ENCODE results near the gene HSPA4.

Gene HSPA4

GRCh38 chr5:133048993-133049725 is 2.7 kb upstream of the HSPA4 start:
- in situ Hi-C loops (cut with HindIII; ENCODE audit: low pct_ligation_motif_present, low pct_unique_long_range_greater_than_20kb, low sequenced_read_pairs): no loop called here
- DNase-seq: no peak

- in situ Hi-C loops (cut with HindIII; ENCODE audit: low pct_ligation_motif_present, low pct_unique_long_range_greater_than_20kb, low sequenced_read_pairs): no loop called here
- DNase-seq: no peak
These were observed 2.1 kb upstream of the HSPA4 start for GRCh38 chr5:133049726-133050048.

GRCh38 chr5:133050521-133050920 is 1.3 kb upstream of the HSPA4 start:
- in situ Hi-C loops (cut with HindIII; ENCODE audit: low pct_ligation_motif_present, low pct_unique_long_range_greater_than_20kb, low sequenced_read_pairs): no loop called here

GRCh38 chr5:133051061-133051541 is 712 bp upstream of the HSPA4 start:
- in situ Hi-C loops (cut with HindIII; ENCODE audit: low pct_ligation_motif_present, low pct_unique_long_range_greater_than_20kb, low sequenced_read_pairs): no loop called here

More at GRCh38 chr5:133050521-133050920, 1.3 kb upstream of the HSPA4 start:
- no peak for DNase-seq

GRCh38 chr5:133052317-133053175 is 733 bp downstream of the HSPA4 start:
- in situ Hi-C loops (cut with HindIII; ENCODE audit: low pct_ligation_motif_present, low pct_unique_long_range_greater_than_20kb, low sequenced_read_pairs): no loop called here
- peak; percentile 58 for DNase-seq

More at GRCh38 chr5:133051061-133051541, 712 bp upstream of the HSPA4 start:
- peak; percentile 40 for DNase-seq

GRCh38 chr5:133053448-133053847 is 1.6 kb downstream of the HSPA4 start:
- no peak for DNase-seq
- in situ Hi-C loops (cut with HindIII; ENCODE audit: low pct_ligation_motif_present, low pct_unique_long_range_greater_than_20kb, low sequenced_read_pairs): no loop called here

- no peak for DNase-seq
- in situ Hi-C loops (cut with HindIII; ENCODE audit: low pct_ligation_motif_present, low pct_unique_long_range_greater_than_20kb, low sequenced_read_pairs): no loop called here
These were observed 3.1 kb downstream of the HSPA4 start for GRCh38 chr5:133054697-133055471.

GRCh38 chr5:133056891-133057290 is 5.1 kb downstream of the HSPA4 start:
- no peak for DNase-seq
- in situ Hi-C loops (cut with HindIII; ENCODE audit: low pct_ligation_motif_present, low pct_unique_long_range_greater_than_20kb, low sequenced_read_pairs): no loop called here

GRCh38 chr5:133059621-133060020 is 7.8 kb downstream of the HSPA4 start:
- DNase-seq: no peak
- in situ Hi-C loops (cut with HindIII; ENCODE audit: low pct_ligation_motif_present, low pct_unique_long_range_greater_than_20kb, low sequenced_read_pairs): no loop called here

GRCh38 chr5:133062276-133062675 is 10.5 kb downstream of the HSPA4 start:
- in situ Hi-C loops (cut with HindIII; ENCODE audit: low pct_ligation_motif_present, low pct_unique_long_range_greater_than_20kb, low sequenced_read_pairs): no loop called here
- no peak for DNase-seq

GRCh38 chr5:133063965-133064364 is 12.2 kb downstream of the HSPA4 start:
- no peak for DNase-seq
- in situ Hi-C loops (cut with HindIII; ENCODE audit: low pct_ligation_motif_present, low pct_unique_long_range_greater_than_20kb, low sequenced_read_pairs): no loop called here

- no peak for DNase-seq
- in situ Hi-C loops (cut with HindIII; ENCODE audit: low pct_ligation_motif_present, low pct_unique_long_range_greater_than_20kb, low sequenced_read_pairs): no loop called here
These were observed 13.7 kb downstream of the HSPA4 start for GRCh38 chr5:133065471-133065870.

GRCh38 chr5:133066045-133066444 is 14.2 kb downstream of the HSPA4 start:
- in situ Hi-C loops (cut with HindIII; ENCODE audit: low pct_ligation_motif_present, low pct_unique_long_range_greater_than_20kb, low sequenced_read_pairs): no loop called here
- no peak for DNase-seq

- in situ Hi-C loops (cut with HindIII; ENCODE audit: low pct_ligation_motif_present, low pct_unique_long_range_greater_than_20kb, low sequenced_read_pairs): no loop called here
- DNase-seq: no peak
These were observed 20.2 kb downstream of the HSPA4 start for GRCh38 chr5:133072021-133072420.

- in situ Hi-C loops (cut with HindIII; ENCODE audit: low pct_ligation_motif_present, low pct_unique_long_range_greater_than_20kb, low sequenced_read_pairs): no loop called here
- DNase-seq: no peak
These were observed 24.0 kb downstream of the HSPA4 start for GRCh38 chr5:133075572-133076536.

GRCh38 chr5:133079048-133079447 is 27.2 kb downstream of the HSPA4 start:
- DNase-seq: no peak
- in situ Hi-C loops (cut with HindIII; ENCODE audit: low pct_ligation_motif_present, low pct_unique_long_range_greater_than_20kb, low sequenced_read_pairs): no loop called here

GRCh38 chr5:133081036-133081435 is 29.2 kb downstream of the HSPA4 start:
- DNase-seq: no peak
- in situ Hi-C loops (cut with HindIII; ENCODE audit: low pct_ligation_motif_present, low pct_unique_long_range_greater_than_20kb, low sequenced_read_pairs): no loop called here

- no peak for DNase-seq
- in situ Hi-C loops (cut with HindIII; ENCODE audit: low pct_ligation_motif_present, low pct_unique_long_range_greater_than_20kb, low sequenced_read_pairs): no loop called here
These were observed 29.9 kb downstream of the HSPA4 start for GRCh38 chr5:133081703-133082102.

Data from ACHN (cell line).